GM12878 (cell line): ENCODE measurements around the gene MARCHF4. TPM values are rescaled to one million over a fixed set of nuclear protein-coding genes. Genes with fewer than 3 reads are reported as not detected.

ENCODE experiments used
- ATAC-seq: fragments of 200-7000 bp; cut with Tn5 transposase; 3 replicates; pipeline ENCODE4 v1.9.1; 2020; ENCODE audit warnings: mild to moderate bottlenecking, moderate library complexity
- BruUV-seq: library from RNA; stranded (reverse); fragments of 400-500 nt; replicated peaks from 2 replicates; lab custom pipeline; 2021; lab: Mats Ljungman, UMichigan
- CTCF ChIA-PET: fragments of 300-600 bp; sonication (Branson Sonifier 250); formaldehyde crosslinking; extraction: SDS; loops from one replicate; lab custom pipeline; 2021; ENCODE audit warnings: inconsistent platforms; lab: Yijun Ruan, JAX
- POLR2A ChIA-PET: fragments of 350-600 bp; formaldehyde crosslinking; extraction: SDS; loops from one replicate; lab custom pipeline; 2021; ENCODE audit warnings: inconsistent platforms; lab: Charles Lee
- RAD21 ChIA-PET: fragments of 300-600 bp; sonication (Branson Sonifier 250); formaldehyde crosslinking; loops from one replicate; lab custom pipeline; 2023; ENCODE audit warnings: antibody characterized with exemption; ENCODE audit not compliant: unreplicated experiment; lab: Charles Lee
- SMC1A ChIA-PET: fragments of 300-600 bp; sonication (Branson Sonifier 250); formaldehyde crosslinking; loops from one replicate; lab custom pipeline; 2023; ENCODE audit not compliant: unreplicated experiment, uncharacterized antibody; lab: Charles Lee
- DNase-seq: peaks from one replicate; pipeline ENCODE4 v3.0.0-alpha.2; 2011; ENCODE audit warnings: low read depth, low spot score
- FAIRE-seq: peaks from 3 replicates; lab custom pipeline; 2011; peaks lifted over from hg19 to GRCh38; lab: Jason Lieb, UNC
- H2AFZ ChIP-seq: 2 replicates; pipeline ENCODE4 v1.6.0; 2011; ENCODE audit warnings: low read depth, low read length, control low read depth; ENCODE audit not compliant: control insufficient read depth
- H3K27ac ChIP-seq: 2 replicates; pipeline ENCODE4 v1.5.1; 2011; ENCODE audit warnings: control low read depth; ENCODE audit not compliant: control insufficient read depth, insufficient read depth
- H3K27me3 ChIP-seq, 2 experiments: replicated peaks in 1 of 2; 2 replicates each; pipeline versions ENCODE4 v1.6.0 to v1.6.1; 2011; ENCODE audit warnings: low read length in 1 of 2; ENCODE audit not compliant: control insufficient read depth in 2 of 2, insufficient read depth in 2 of 2
- H3K36me3 ChIP-seq, 2 experiments: 2 replicates each; pipeline ENCODE4 v1.5.1; 2011; ENCODE audit warnings: low read length in 1 of 2; ENCODE audit not compliant: control insufficient read depth in 2 of 2, insufficient read depth in 2 of 2
- H3K4me1 ChIP-seq: 2 replicates; pipeline ENCODE4 v1.6.1; 2011; ENCODE audit warnings: mild to moderate bottlenecking, low read length, moderate library complexity, mixed read lengths; ENCODE audit not compliant: control insufficient read depth, insufficient read depth
- H3K4me2 ChIP-seq: 2 replicates; pipeline ENCODE4 v1.6.0; 2011; ENCODE audit warnings: control low read depth; ENCODE audit not compliant: control insufficient read depth, insufficient read depth
- H3K4me3 ChIP-seq: fragments of 200-600 bp; sonication (generic); 2 replicates; pipeline ENCODE4 v1.5.1; 2016
- H3K79me2 ChIP-seq: 2 replicates; pipeline ENCODE4 v1.6.0; 2011; ENCODE audit warnings: low read length; ENCODE audit not compliant: control insufficient read depth, insufficient read depth
- H3K9ac ChIP-seq: 2 replicates; pipeline ENCODE4 v1.8.0; 2011; ENCODE audit warnings: low read length, control low read depth, mixed read lengths; ENCODE audit not compliant: control insufficient read depth, insufficient read depth
- H3K9me3 ChIP-seq: replicated peaks from 3 replicates; pipeline ENCODE4 v1.5.1; 2011; ENCODE audit warnings: mild to moderate bottlenecking, low read length; ENCODE audit not compliant: control insufficient read depth, insufficient read depth
- H4K20me1 ChIP-seq: 2 replicates; pipeline ENCODE4 v1.6.0; 2011; ENCODE audit not compliant: control insufficient read depth, insufficient read depth
- ATF2 ChIP-seq: IDR thresholded peaks from 2 replicates; pipeline ENCODE4 v1.6.1; 2012; ENCODE audit warnings: low read length, inconsistent platforms
- ATF3 ChIP-seq: IDR thresholded peaks from 2 replicates; pipeline ENCODE4 v1.6.1; 2011; ENCODE audit warnings: low read depth, mild to moderate bottlenecking, low read length, moderate library complexity, borderline replicate concordance; ENCODE audit errors: extremely low read depth
- CHD2 ChIP-seq: IDR thresholded peaks from 2 replicates; pipeline ENCODE4 v1.6.1; 2011; ENCODE audit warnings: low read depth, low read length, improper control_type of control experiment, borderline replicate concordance
- EP300 ChIP-seq, 2 experiments: fragments of 150-350 bp in 1 of 2; IDR thresholded peaks; 2 replicates each; pipeline ENCODE4 v1.6.1; 2011 to 2012; ENCODE audit warnings: low read depth in 2 of 2, low read length in 2 of 2, borderline replicate concordance in 1 of 2, improper control_type of control experiment in 1 of 2, inconsistent platforms in 1 of 2; ENCODE audit not compliant: control insufficient read depth in 1 of 2
- MYB ChIP-seq: fragments of 150-350 bp; IDR thresholded peaks from 2 replicates; pipeline ENCODE4 v1.6.1; 2014; ENCODE audit warnings: mild to moderate bottlenecking, low read depth, low read length, borderline replicate concordance
- TCF7 ChIP-seq: IDR thresholded peaks from 2 replicates; pipeline ENCODE4 v1.6.1; 2014; ENCODE audit warnings: antibody characterized with exemption, borderline replicate concordance
- WGBS: methylation state at CpG from one replicate; pipeline ENCODE4 v1.1.6; 2016; ENCODE audit warnings: low lambda C conversion rate; ENCODE audit not compliant: insufficient replicate concordance, insufficient coverage; ENCODE audit errors: missing lambda C conversion rate; 5-methylcytosine and 5-hydroxymethylcytosine counted together
- in situ Hi-C: fragments of 300-500 bp; cut with MboI; formaldehyde crosslinking; loops from 9 replicates; pipeline ENCODE4 v1.14.3; 2018; ENCODE audit warnings: mixed read lengths
- intact Hi-C: fragments of 100-400 bp; cut with micrococcal nuclease; formaldehyde crosslinking; loops from one replicate; pipeline ENCODE4 v1.14.2; 2022; ENCODE audit not compliant: unreplicated experiment
- polyA plus RNA-seq, 11 experiments: library from polyadenylated mRNA; depleted of rRNA in 4 of 11; unstranded in 6 of 11; stranded (reverse) in 5 of 11; fragments of >200 nt; fragmentation: Nextera tagmentation in 4 of 11; fragmentation: Illumina TruSeq in 1 of 11; extraction: Ambion mirVana in 4 of 11; extraction: Trizol in 1 of 11; gene quantifications; 1 replicate in 1 of 11; 2 replicates in 10 of 11; pipeline versions ENCODE4 v1.2.1 to v1.2.3, GENCODE V29; 2011 to 2016; ENCODE audit warnings: inconsistent platforms in 2 of 11, missing spikeins in 2 of 11, low read depth in 1 of 11
- total RNA-seq, 4 experiments: library from RNA; depleted of rRNA in 3 of 4; stranded (reverse); fragments of >200 nt in 3 of 4; fragmentation: Illumina TruSeq in 1 of 4; extraction: Trizol in 1 of 4; gene quantifications; 2 replicates each; pipeline versions ENCODE4 v1.2.1 to v1.2.3, GENCODE V29; 2013 to 2021

MARCHF4 gene
- total and polyA plus RNA-seq, 10 of the 15 experiments (the other 5 are each of a cell fraction or from before 2014, with no cell fraction given): not detected

- DNase-seq (no peak), FAIRE-seq (no peak), ATAC-seq (no peak)
- POLR2A ChIA-PET: no interaction called here
- Histone ChIP-seq H3K4me2 (no peak overlapping the region), H2AFZ (no peak overlapping the region), H3K9ac (no peak overlapping the region), H3K4me1 (no peaks in the 10 kb centered on the region), H4K20me1 (no peaks in the 10 kb centered on the region), H3K4me3 (no peak overlapping the region), H3K36me3 (no peaks in the 10 kb centered on the region), H3K27ac (no peak overlapping the region), H3K27me3 (peaks cover 0 to 2% of the 10 kb centered on the region in 2 experiments; a peak in 1 of 4 replicates), H3K9me3 (no peaks in the 10 kb centered on the region), H3K79me2 (no peaks in the 10 kb centered on the region)
- RAD21 ChIA-PET: no interaction called here
- TF ChIP-seq ATF2 (no peak), MYB (no peak), EP300 (IDR thresholded peaks at IDR 0.05; ENCODE audit: borderline replicate concordance in 1 of 2, control insufficient read depth in 1 of 2, low read depth in 2 of 2, low read length in 2 of 2) (no peak), ATF3 (no peak), CHD2 (no peak), TCF7 (no peak)
- intact Hi-C loops (no loop called here), in situ Hi-C loops (no loop called here)
- no TSS peak for BruUV-seq
- 57% methylated on average over 1 of the region's 1 CpG for WGBS
- SMC1A ChIA-PET: no interaction called here
- CTCF ChIA-PET: no interaction called here
Observed at GRCh38 chr2:216340280-216340631, 32.0 kb downstream of the MARCHF4 start.
